NCI-H2029 treated with DMSO at 0.1 percent for 48 hours (cell line): Measurements from ENCODE around the gene MYH7B.

Experiments
- DNase-seq: peaks from one replicate; lab custom pipeline; 2025; lab: John Stamatoyannopoulos, UW

Gene MYH7B

GRCh38 chr20:34992751-34993417 is 37.2 kb downstream of the MYH7B start:
- DNase-seq: no peak

- DNase-seq: no peak
These were observed 38.4 kb downstream of the MYH7B start for GRCh38 chr20:34993941-34994508.

GRCh38 chr20:34994509-34995131 is 39.0 kb downstream of the MYH7B start:
- no peak for DNase-seq

GRCh38 chr20:34995192-34995591 is 39.5 kb downstream of the MYH7B start:
- DNase-seq: no peak

GRCh38 chr20:34995696-34996095 is 40.0 kb downstream of the MYH7B start:
- DNase-seq: no peak

GRCh38 chr20:34996243-34997028 is 40.8 kb downstream of the MYH7B start:
- no peak for DNase-seq

- DNase-seq: no peak
These were observed 41.5 kb downstream of the MYH7B start for GRCh38 chr20:34997131-34997561.

GRCh38 chr20:34997774-34998173 is 42.1 kb downstream of the MYH7B start:
- no peak for DNase-seq

GRCh38 chr20:34998331-34998950 is 42.8 kb downstream of the MYH7B start:
- DNase-seq: no peak

- DNase-seq: no peak
These were observed 43.4 kb downstream of the MYH7B start for GRCh38 chr20:34999021-34999451.

- no peak for DNase-seq
These were observed 44.1 kb downstream of the MYH7B start for GRCh38 chr20:34999782-35000181.

- no peak for DNase-seq
These were observed 44.7 kb downstream of the MYH7B start for GRCh38 chr20:35000311-35000921.

- DNase-seq: no peak
These were observed 45.4 kb downstream of the MYH7B start for GRCh38 chr20:35000922-35001595.

GRCh38 chr20:35001596-35002362 is 46.1 kb downstream of the MYH7B start:
- no peak for DNase-seq

- DNase-seq: no peak
These were observed 47.0 kb downstream of the MYH7B start for GRCh38 chr20:35002426-35003210.

- no peak for DNase-seq
These were observed 47.8 kb downstream of the MYH7B start for GRCh38 chr20:35003211-35004031.

GRCh38 chr20:35004051-35004725 is 48.5 kb downstream of the MYH7B start:
- no peak for DNase-seq
